GM12874 (cell line): ENCODE data around the gene FKBP11.

Experiments used
- TF ChIP-seq, protein P1 (sequence below): IDR thresholded peaks from 2 replicates; pipeline ENCODE4 v1.5.1; 2011; ENCODE audit warnings: low read depth, mild to moderate bottlenecking, control low read depth, low read length, moderate library complexity; ENCODE audit not compliant: insufficient read depth

FKBP11 gene

DNA sequence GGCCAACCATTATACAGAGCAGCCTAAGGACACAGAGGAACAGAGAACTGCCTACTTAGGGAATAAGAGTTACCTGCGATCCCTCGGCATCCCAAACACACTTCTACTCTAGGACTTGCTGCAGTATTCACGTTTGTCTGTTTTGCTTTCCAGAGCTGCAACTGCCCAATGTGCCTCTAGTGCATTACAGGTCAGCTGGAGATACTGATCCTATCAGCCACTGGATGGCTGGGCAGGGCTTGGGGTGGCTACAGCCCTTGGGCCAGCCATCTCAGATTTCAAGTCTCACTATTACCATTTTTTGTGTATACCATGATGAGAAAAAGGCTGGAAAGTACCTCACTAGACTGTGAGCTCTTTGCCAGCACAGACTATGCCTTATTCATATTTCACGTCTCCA is 27.4 kb upstream of the FKBP11 start:
- TF ChIP-seq, protein P1, sequence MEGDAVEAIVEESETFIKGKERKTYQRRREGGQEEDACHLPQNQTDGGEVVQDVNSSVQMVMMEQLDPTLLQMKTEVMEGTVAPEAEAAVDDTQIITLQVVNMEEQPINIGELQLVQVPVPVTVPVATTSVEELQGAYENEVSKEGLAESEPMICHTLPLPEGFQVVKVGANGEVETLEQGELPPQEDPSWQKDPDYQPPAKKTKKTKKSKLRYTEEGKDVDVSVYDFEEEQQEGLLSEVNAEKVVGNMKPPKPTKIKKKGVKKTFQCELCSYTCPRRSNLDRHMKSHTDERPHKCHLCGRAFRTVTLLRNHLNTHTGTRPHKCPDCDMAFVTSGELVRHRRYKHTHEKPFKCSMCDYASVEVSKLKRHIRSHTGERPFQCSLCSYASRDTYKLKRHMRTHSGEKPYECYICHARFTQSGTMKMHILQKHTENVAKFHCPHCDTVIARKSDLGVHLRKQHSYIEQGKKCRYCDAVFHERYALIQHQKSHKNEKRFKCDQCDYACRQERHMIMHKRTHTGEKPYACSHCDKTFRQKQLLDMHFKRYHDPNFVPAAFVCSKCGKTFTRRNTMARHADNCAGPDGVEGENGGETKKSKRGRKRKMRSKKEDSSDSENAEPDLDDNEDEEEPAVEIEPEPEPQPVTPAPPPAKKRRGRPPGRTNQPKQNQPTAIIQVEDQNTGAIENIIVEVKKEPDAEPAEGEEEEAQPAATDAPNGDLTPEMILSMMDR: no peak

GRCh38 chr12:48947727-48948126 is 22.4 kb upstream of the FKBP11 start:
- TF ChIP-seq, protein P1: no peak

DNA sequence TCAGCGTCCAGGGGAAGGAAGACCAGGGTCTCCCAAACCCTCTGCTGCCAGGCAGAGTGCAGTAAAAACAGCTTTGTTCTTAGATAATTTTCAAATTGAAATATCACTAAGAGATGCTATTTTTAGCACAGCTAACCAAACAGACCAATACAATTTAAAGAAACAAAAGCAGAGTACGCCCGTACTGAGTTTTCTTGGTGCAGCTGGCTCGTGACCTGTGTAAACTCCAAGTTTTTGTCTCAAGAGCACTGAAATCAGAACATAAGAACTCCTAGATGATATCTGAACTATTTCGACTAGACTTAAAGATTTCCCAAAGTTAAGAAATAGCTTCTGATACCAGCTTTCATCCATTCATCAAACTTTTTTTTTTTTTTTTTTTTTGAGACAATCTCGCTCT is 21.7 kb upstream of the FKBP11 start:
- TF ChIP-seq, protein P1: no peak

DNA sequence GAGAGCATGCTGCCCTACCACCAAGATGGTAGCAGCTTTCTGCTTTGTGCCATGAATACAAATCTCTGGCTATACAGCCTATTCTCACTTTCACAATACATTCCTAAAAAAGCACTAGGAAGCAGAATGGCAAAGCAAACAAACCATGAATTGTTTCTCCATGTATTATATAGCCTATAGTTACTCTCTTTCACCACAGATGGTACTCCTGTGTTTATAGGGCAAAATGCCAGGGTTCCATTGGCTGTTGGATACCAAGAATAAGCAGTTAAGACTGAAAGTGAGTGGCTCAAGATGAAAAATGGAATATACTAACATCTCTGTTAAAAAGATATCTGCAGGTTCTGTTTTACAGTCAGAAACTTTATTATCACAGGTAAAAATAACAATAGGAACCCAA is 20.9 kb upstream of the FKBP11 start:
- TF ChIP-seq, protein P1: no peak

- TF ChIP-seq, protein P1: no peak
Measured at GRCh38 chr12:48943221-48943620, 17.9 kb upstream of the FKBP11 start.

DNA sequence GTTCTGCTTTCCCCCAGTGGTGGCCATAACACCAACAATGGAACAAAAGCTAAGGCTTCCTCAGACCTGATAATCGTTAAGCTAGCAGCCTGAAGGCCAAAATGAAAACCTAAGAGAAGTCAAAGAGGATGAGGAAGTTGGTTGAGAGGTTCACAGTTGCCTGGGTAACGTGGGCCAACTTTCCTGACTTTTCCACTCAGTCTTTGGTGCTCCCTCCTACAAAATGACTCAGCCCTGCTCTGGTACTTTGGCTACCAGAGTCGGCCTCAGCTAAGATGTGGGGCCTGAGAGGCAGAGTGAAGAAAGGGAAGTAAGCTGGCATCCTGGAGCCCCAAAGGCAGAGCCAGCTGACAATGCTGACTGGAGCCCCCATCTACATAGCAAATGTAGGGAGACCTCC is 14.9 kb upstream of the FKBP11 start:
- TF ChIP-seq, protein P1: no peak

GRCh38 chr12:48938805-48939204 is 13.5 kb upstream of the FKBP11 start:
- TF ChIP-seq, protein P1: no peak

DNA sequence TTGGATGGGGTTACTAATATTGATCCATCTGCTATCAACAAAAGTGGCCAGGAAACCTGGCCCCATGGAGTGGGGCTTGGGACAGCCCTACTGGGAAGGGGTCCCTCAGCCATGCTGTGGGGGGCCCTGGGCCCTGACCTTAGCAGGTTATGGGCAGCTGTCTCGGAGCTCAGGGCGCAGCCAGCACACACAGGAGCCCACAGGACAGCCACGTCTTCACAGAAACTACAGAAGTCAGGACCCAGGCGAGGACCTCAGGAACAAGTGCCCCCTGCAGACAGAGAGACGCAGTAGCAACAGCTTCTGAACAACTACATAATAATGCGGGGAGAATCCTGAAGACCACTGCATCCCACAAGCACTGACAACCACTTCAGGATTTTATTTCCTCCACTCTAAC is 11.9 kb upstream of the FKBP11 start:
- TF ChIP-seq, protein P1: 0 out of 2 replicates have a peak, but pooled peaks have one; percentile 9
